HEK293 (cell line): ENCODE measurements around the gene BRINP2.

Source experiments
- KLF9 ChIP-seq: fragments of 450-650 bp; formaldehyde crosslinking; IDR thresholded peaks from 2 replicates; pipeline ENCODE4 v1.5.1; 2016; ENCODE audit warnings: missing biosample characterization, missing genetic modification characterization, low read depth
- MZF1 ChIP-seq: fragments of 450-650 bp; formaldehyde crosslinking; IDR thresholded peaks from 2 replicates; pipeline ENCODE4 v1.5.1; 2017; ENCODE audit warnings: missing biosample characterization, missing genetic modification characterization, borderline replicate concordance
- TF ChIP-seq, protein P1 (sequence below): fragments of 450-650 bp; formaldehyde crosslinking; IDR thresholded peaks from 2 replicates; pipeline ENCODE4 v1.5.1; 2016; ENCODE audit warnings: missing biosample characterization, missing genetic modification characterization
- TF ChIP-seq, protein P2 (sequence below): fragments of 450-650 bp; formaldehyde crosslinking; IDR thresholded peaks from 2 replicates; pipeline ENCODE4 v1.5.1; 2016; ENCODE audit warnings: missing biosample characterization, missing genetic modification characterization
- TF ChIP-seq, protein P3 (sequence below): fragments of 450-650 bp; formaldehyde crosslinking; IDR thresholded peaks from 2 replicates; pipeline ENCODE4 v1.5.1; 2017; ENCODE audit warnings: missing biosample characterization, missing genetic modification characterization
- TF ChIP-seq, protein P4 (sequence below): sonication (generic); formaldehyde crosslinking; IDR thresholded peaks from 2 replicates; pipeline ENCODE4 v1.8.1; 2022; ENCODE audit warnings: mild to moderate bottlenecking, moderate library complexity, missing genetic modification reagents

DNA sequence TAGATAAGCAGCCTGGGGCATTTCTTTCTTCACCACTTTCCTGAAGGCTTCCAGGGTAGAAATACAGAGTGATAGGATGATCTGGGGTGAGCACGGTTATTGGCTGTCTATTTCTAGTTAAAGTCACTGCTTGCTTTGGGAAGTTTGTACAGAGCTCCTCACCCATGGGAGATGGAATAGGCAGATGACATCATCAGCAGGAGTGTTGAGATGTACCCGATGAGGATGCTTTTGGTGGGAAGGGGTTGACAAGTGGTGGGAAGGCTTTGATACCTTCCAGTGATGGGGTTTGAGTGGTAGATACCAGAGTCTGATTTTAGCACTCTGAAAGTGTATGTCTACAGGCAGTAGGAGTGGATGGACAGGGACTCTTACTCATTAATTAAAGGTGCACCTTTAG lies 112.6 kb downstream of the BRINP2 start:
- TF ChIP-seq, protein P1, sequence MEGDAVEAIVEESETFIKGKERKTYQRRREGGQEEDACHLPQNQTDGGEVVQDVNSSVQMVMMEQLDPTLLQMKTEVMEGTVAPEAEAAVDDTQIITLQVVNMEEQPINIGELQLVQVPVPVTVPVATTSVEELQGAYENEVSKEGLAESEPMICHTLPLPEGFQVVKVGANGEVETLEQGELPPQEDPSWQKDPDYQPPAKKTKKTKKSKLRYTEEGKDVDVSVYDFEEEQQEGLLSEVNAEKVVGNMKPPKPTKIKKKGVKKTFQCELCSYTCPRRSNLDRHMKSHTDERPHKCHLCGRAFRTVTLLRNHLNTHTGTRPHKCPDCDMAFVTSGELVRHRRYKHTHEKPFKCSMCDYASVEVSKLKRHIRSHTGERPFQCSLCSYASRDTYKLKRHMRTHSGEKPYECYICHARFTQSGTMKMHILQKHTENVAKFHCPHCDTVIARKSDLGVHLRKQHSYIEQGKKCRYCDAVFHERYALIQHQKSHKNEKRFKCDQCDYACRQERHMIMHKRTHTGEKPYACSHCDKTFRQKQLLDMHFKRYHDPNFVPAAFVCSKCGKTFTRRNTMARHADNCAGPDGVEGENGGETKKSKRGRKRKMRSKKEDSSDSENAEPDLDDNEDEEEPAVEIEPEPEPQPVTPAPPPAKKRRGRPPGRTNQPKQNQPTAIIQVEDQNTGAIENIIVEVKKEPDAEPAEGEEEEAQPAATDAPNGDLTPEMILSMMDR = no peak
- TF ChIP-seq, protein P2, sequence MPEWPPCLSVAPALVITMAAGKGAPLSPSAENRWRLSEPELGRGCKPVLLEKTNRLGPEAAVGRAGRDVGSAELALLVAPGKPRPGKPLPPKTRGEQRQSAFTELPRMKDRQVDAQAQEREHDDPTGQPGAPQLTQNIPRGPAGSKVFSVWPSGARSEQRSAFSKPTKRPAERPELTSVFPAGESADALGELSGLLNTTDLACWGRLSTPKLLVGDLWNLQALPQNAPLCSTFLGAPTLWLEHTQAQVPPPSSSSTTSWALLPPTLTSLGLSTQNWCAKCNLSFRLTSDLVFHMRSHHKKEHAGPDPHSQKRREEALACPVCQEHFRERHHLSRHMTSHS = no peak
- no peak for TF ChIP-seq MZF1 (tag by site-specific recombination)
- TF ChIP-seq, protein P3, sequence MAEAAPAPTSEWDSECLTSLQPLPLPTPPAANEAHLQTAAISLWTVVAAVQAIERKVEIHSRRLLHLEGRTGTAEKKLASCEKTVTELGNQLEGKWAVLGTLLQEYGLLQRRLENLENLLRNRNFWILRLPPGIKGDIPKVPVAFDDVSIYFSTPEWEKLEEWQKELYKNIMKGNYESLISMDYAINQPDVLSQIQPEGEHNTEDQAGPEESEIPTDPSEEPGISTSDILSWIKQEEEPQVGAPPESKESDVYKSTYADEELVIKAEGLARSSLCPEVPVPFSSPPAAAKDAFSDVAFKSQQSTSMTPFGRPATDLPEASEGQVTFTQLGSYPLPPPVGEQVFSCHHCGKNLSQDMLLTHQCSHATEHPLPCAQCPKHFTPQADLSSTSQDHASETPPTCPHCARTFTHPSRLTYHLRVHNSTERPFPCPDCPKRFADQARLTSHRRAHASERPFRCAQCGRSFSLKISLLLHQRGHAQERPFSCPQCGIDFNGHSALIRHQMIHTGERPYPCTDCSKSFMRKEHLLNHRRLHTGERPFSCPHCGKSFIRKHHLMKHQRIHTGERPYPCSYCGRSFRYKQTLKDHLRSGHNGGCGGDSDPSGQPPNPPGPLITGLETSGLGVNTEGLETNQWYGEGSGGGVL (tag by site-specific recombination) = no peak
- TF ChIP-seq KLF9 (tag by site-specific recombination) = no peak
- TF ChIP-seq, protein P4, sequence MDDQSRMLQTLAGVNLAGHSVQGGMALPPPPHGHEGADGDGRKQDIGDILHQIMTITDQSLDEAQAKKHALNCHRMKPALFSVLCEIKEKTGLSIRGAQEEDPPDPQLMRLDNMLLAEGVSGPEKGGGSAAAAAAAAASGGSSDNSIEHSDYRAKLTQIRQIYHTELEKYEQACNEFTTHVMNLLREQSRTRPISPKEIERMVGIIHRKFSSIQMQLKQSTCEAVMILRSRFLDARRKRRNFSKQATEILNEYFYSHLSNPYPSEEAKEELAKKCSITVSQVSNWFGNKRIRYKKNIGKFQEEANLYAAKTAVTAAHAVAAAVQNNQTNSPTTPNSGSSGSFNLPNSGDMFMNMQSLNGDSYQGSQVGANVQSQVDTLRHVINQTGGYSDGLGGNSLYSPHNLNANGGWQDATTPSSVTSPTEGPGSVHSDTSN (CRISPR knock-in tag) = no peak
